ENCODE measurements around the gene LRRC34. TPM values are rescaled to one million over a fixed set of nuclear protein-coding genes. Genes with fewer than 3 reads are reported as not detected.

The LRRC34 gene
- total RNA-seq, 1 donor from 2014 or later: 22.4 TPM

DNA sequence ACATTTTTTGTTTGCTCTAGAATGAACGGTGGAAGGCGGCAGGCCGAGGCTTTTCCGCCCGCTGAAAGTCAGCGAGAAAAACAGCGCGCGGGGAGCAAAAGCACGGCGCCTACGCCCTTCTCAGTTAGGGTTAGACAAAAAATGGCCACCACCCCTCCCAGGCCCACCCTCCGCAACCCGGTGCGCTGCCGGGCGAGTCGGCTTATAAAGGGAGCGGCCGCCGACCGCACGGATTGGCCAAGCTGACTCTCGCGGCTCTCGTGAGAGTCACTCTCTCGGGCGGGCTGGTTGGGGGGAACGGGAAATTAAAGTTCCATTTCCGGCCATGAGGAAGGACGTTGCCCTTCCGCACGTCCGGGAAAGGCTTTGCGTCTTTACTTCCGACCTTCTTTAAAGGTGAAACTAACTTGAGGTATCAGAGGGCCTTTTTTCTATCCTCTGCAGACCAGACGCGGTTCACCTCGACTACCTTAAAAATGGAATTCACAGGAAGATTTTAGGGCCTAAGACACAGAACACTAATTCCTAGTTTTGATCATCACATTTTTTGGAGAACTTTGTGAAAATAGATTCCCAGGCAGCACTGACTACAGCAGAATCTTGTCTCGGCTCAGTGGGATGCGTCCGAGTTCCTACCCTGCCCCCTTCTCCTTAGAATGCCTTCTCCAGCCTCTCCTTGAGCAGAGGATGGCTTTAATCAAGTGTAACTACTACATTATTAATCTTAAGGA lies 47.7 kb downstream of the LRRC34 start, which contains the start of gene TERC:
TSS of gene TERC (minus strand) at position 179 of the 731 bp plus-strand sequence.
- peak; percentile 96 for DNase-seq (ENCODE audit: low spot score)

DNA sequence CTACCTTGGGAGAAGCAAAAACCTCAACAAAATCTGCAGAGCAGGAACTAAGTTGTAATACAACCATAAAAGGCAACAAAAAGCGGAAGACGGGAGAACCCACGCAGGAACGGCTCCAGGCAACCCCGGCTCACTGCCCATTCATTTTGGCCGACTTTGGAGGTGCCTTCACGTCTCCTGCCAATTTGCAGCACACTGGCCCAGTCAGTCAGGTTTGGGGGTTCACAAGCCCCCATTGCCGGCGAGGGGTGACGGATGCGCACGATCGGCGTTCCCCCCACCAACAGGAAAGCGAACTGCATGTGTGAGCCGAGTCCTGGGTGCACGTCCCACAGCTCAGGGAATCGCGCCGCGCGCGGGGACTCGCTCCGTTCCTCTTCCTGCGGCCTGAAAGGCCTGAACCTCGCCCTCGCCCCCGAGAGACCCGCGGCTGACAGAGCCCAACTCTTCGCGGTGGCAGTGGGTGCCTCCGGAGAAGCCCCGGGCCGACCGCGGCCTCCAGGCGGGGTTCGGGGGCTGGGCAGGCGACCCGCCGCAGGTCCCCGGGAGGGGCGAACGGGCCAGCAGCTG lies 48.3 kb downstream of the LRRC34 start:
- peak; percentile 68 for DNase-seq (ENCODE audit: low spot score)

GRCh38 chr3:169760479-169760878 lies 52.2 kb downstream of the LRRC34 start:
- no peak for DNase-seq (ENCODE audit: low spot score)

DNA sequence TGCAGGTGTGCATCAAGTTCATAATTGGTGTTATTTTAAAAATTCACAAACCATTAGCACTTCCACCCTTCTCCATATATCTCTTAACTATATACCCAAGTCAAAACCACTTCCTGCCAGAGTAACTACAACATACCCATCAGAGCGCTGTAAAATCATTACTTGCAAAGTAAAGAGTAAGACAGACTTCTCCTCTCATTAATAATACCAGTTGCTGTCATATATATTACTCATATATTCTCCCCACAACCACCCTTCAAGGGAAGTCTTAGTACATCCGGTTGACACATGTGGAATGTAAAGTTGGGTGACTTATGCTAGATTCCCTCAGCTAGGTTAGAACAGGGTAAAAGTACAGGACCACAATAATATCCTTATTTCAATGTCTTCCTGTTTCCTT lies 53.4 kb downstream of the LRRC34 start:
- DNase-seq (ENCODE audit: low spot score): no peak

DNA sequence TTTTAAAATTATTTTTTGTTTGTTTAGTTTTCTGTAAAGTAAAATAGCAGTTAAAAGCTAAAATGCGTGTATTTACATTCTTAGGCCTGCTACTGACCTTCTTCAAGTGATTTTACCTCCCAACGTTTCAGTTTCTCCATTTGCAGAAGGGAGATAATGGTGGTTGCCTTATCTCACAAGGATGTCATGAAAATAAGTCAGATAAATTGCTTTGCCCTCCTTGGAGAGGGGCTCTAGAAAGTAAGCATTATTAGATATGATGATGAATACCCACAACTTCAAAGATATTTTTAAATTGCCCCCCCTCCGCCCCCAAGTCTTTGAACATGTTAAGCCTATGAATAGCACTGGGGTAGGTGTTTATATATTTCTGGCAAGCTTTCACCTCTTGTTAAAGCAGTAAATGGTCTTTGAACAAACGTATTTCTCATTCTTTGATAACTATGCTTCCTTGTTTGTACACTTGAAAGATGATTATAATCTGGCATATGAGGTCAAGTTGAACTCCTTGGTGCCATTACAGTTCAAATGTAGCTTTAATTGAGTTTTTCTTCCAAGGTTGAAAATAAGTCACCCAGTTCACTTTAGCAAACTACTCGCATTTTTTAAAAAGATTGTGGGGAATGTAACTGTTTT lies 54.2 kb downstream of the LRRC34 start:
- DNase-seq (ENCODE audit: low spot score): no peak

DNA sequence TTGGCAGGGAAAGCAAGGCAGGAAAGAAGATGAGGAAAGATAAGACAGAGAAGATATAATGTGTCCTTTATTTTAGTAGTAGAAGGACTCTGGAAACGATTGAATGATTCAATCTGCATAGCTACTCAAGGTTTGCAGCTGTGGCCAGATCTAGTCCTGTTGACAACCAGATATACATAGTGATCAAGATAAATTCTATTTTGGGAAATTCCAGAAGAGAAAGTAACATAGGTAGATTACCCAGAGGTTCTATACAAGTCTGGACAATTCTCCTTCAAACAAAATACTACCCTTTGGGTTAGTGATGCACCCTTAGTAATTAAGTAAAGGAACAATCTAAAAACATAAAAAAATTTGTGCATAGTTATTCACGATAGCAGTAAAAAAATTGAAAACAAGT lies 57.2 kb downstream of the LRRC34 start:
- no peak for DNase-seq (ENCODE audit: low spot score)

DNA sequence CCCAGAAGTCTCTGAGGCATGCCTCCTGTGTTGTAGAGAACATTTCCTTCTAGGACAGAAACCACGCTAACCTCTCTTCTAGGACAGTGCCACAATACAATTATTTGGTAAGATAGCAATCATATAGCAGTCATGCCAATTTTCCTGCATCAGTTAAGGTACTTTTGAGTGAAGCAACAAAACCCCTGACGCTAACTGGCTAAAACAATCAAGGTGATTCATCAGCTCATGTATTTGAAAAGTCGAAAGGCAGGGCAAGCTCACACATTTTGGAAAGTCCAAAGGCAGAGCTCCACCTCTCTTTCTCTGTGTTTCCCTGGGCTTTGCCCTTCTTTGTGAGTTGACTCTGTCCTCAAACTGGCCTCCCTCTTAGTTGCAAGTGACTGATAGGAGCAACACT lies 58.0 kb downstream of the LRRC34 start:
- no peak for DNase-seq (ENCODE audit: low spot score)

GRCh38 chr3:169751875-169752274 lies 60.8 kb downstream of the LRRC34 start:
- DNase-seq (ENCODE audit: low spot score): no peak

- DNase-seq (ENCODE audit: low spot score): no peak
Measured at GRCh38 chr3:169750665-169751064, 62.0 kb downstream of the LRRC34 start.

DNA sequence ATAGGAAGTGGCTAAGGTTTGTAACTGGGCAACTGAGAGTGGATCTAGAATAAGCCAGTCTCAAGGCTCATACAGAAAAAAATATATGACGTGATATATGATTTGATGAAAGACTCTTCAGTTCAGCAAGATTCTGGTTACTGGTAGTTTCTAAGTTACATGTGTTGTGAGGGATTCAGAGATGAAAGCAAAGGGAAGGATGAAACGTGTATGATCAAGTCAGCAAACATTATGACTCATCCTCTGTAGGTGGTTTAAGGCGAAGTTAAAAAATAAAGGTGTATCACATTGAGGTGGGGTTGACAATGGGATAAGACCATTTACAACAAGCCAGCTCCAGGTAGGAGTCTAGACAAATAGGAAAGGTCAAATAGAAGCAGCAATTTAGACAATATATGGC lies 64.0 kb downstream of the LRRC34 start:
- no peak for DNase-seq (ENCODE audit: low spot score)

GRCh38 chr3:169746924-169747323 lies 65.8 kb downstream of the LRRC34 start:
- DNase-seq (ENCODE audit: low spot score): no peak

DNA sequence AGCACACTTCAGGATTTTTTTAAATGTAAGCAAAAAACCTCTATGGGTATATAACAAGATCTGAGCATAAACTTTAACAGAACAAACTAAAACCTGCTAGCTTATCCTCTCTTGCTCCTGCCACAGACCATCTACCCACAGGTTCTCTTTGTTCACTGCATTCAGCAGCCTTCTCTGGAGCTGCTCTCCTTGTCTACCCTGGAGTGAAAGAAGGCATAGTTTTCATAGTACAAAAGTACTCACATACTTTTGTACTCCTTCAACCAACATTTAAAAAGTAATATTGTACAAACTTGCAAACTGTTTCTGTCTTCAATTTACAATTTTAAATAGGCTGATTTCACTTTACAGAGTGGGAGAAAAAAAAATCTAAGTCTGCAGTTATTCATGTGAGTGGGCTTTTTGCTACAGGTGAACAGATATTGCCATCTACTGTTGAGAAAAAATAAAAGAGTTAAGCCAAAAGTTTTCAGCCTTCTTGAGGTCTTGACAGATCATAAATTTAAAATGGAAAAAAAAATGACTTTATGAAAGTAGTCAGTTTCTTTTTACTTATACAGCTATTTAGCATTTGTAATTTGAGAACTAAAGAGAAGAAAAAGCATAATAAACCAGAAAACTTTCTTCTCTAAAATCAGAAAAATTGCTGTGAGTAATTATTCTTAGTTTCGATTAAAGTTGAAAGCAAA lies 68.2 kb downstream of the LRRC34 start:
- peak; percentile 24 for DNase-seq (ENCODE audit: low spot score)

Other genes with a start within 250 kb of the LRRC34 start
- 7.2 TPM for gene MECOM, start 149.2 kb downstream of the LRRC34 start, total RNA-seq (ENCODE audit: insufficient read depth, low replicate concordance)
- 274 TPM for gene TERC, start 47.8 kb downstream of the LRRC34 start, total RNA-seq (ENCODE audit: insufficient read depth, low replicate concordance)
- 2.6 TPM for gene ACTRT3, start 43.3 kb downstream of the LRRC34 start, total RNA-seq (ENCODE audit: insufficient read depth, low replicate concordance)
- gene MYNN, start 39.5 kb downstream of the LRRC34 start, total RNA-seq (ENCODE audit: insufficient read depth, low replicate concordance): 27.2 TPM
- not detected for gene LRRIQ4, start within 50 bp of the LRRC34 start, total RNA-seq (ENCODE audit: insufficient read depth, low replicate concordance)
- gene LRRC31, start 57.0 kb upstream of the LRRC34 start, total RNA-seq (ENCODE audit: insufficient read depth, low replicate concordance): not detected
- gene SAMD7, start 98.7 kb upstream of the LRRC34 start, total RNA-seq (ENCODE audit: insufficient read depth, low replicate concordance): 1.9 TPM
- 48.9 TPM for gene SEC62, start 153.9 kb upstream of the LRRC34 start, total RNA-seq (ENCODE audit: insufficient read depth, low replicate concordance)
- gene GPR160, start 225.1 kb upstream of the LRRC34 start, total RNA-seq (ENCODE audit: insufficient read depth, low replicate concordance): 12.5 TPM

All from umbilical cord (tissue), 2 donors.